Mesenchymal stem cell (in vitro differentiated cells and primary cell): ENCODE data around the gene KLHL30.
A peak's percentile ranks its signal among the peaks of the same experiment; 100 is the strongest.

ENCODE experiments used
- DNase-seq: peaks from one replicate; pipeline ENCODE4 v3.0.0-alpha.2; 2013
- H2AFZ ChIP-seq: one replicate; pipeline ENCODE4 v1.6.1; 2013; ENCODE audit warnings: low read depth, mild to moderate bottlenecking, control low read depth, inconsistent platforms, low read length, moderate library complexity
- H2AK5ac ChIP-seq: 2 replicates; pipeline ENCODE4 v1.6.1; 2013; ENCODE audit warnings: low read length, moderate library complexity, mild to moderate bottlenecking, inconsistent platforms; ENCODE audit not compliant: severe bottlenecking
- H2BK120ac ChIP-seq: one replicate; pipeline ENCODE4 v1.6.1; 2013; ENCODE audit warnings: low read depth, mild to moderate bottlenecking, inconsistent platforms, low read length, moderate library complexity
- H2BK12ac ChIP-seq, 2 experiments: one replicate each; pipeline ENCODE4 v1.6.1; 2013; ENCODE audit warnings: inconsistent platforms in 2 of 2, low read length in 2 of 2, mild to moderate bottlenecking in 2 of 2, moderate library complexity in 2 of 2, control low read depth in 1 of 2
- H2BK15ac ChIP-seq: one replicate; pipeline ENCODE4 v1.6.1; 2013; ENCODE audit warnings: mild to moderate bottlenecking, low read depth, inconsistent platforms; ENCODE audit not compliant: poor library complexity, severe bottlenecking
- H2BK5ac ChIP-seq: 2 replicates; pipeline ENCODE4 v1.6.1; 2013; ENCODE audit warnings: low read depth, mild to moderate bottlenecking, low read length, control low read depth, inconsistent platforms; ENCODE audit not compliant: poor library complexity, severe bottlenecking
- H3K14ac ChIP-seq, 2 experiments: one replicate each; pipeline ENCODE4 v1.6.1; 2013; ENCODE audit warnings: inconsistent platforms in 2 of 2, low read length in 2 of 2, control low read depth in 1 of 2, mild to moderate bottlenecking in 1 of 2, moderate library complexity in 1 of 2
- H3K18ac ChIP-seq, 2 experiments: one replicate each; pipeline ENCODE4 v1.6.1; 2013; ENCODE audit warnings: inconsistent platforms in 2 of 2, low read length in 2 of 2, control low read depth in 1 of 2, low read depth in 1 of 2, mild to moderate bottlenecking in 1 of 2
- H3K23ac ChIP-seq, 2 experiments: one replicate each; pipeline ENCODE4 v1.6.1; 2013; ENCODE audit warnings: inconsistent platforms in 2 of 2, low read length in 2 of 2, mild to moderate bottlenecking in 2 of 2, moderate library complexity in 2 of 2, control low read depth in 1 of 2
- H3K27ac ChIP-seq: 2 replicates; pipeline ENCODE4 v1.5.1; 2013; ENCODE audit warnings: mild to moderate bottlenecking, moderate library complexity, low read length, control low read depth, inconsistent platforms; ENCODE audit not compliant: poor library complexity, severe bottlenecking
- H3K27me3 ChIP-seq, 2 experiments: 2 replicates each; pipeline versions ENCODE4 v1.6.1 to v1.7.0; 2013; ENCODE audit warnings: low read length in 2 of 2, mild to moderate bottlenecking in 2 of 2, moderate library complexity in 2 of 2, control low read depth in 1 of 2, inconsistent platforms in 1 of 2; ENCODE audit not compliant: control insufficient read depth in 1 of 2, insufficient read depth in 1 of 2
- H3K36me3 ChIP-seq, 2 experiments: 2 replicates each; pipeline versions ENCODE4 v1.6.1 to v1.7.0; 2013; ENCODE audit warnings: low read length in 2 of 2, control low read depth in 1 of 2, inconsistent platforms in 1 of 2, low read depth in 1 of 2, mild to moderate bottlenecking in 1 of 2; ENCODE audit not compliant: insufficient read depth in 2 of 2, control insufficient read depth in 1 of 2
- H3K4ac ChIP-seq, 2 experiments: one replicate each; pipeline ENCODE4 v1.6.1; 2013; ENCODE audit warnings: inconsistent platforms in 2 of 2, low read length in 2 of 2, mild to moderate bottlenecking in 2 of 2, moderate library complexity in 2 of 2, control low read depth in 1 of 2, low read depth in 1 of 2
- H3K4me1 ChIP-seq: 2 replicates; pipeline ENCODE4 v1.6.1; 2013; ENCODE audit warnings: low read depth, low read length, control low read depth; ENCODE audit not compliant: control insufficient read depth, insufficient read depth
- H3K4me2 ChIP-seq: 2 replicates; pipeline ENCODE4 v1.6.1; 2013; ENCODE audit warnings: low read length, mild to moderate bottlenecking, inconsistent platforms; ENCODE audit not compliant: poor library complexity, severe bottlenecking
- H3K4me3 ChIP-seq, 2 experiments: 2 replicates each; pipeline versions ENCODE4 v1.5.1 to v1.7.0; 2013; ENCODE audit warnings: low read length in 2 of 2, mild to moderate bottlenecking in 2 of 2, control low read depth in 1 of 2, low read depth in 1 of 2; ENCODE audit not compliant: insufficient read depth in 1 of 2
- H3K79me1 ChIP-seq: replicated peaks from 2 replicates; pipeline ENCODE4 v1.6.1; 2013; ENCODE audit warnings: mild to moderate bottlenecking, control low read depth, low read length, inconsistent platforms; ENCODE audit not compliant: poor library complexity, severe bottlenecking
- H3K9ac ChIP-seq: 2 replicates; pipeline ENCODE4 v1.7.0; 2013; ENCODE audit warnings: mild to moderate bottlenecking, low read length, moderate library complexity
- H3K9me3 ChIP-seq: 2 replicates; pipeline ENCODE4 v1.7.0; 2013; ENCODE audit warnings: mild to moderate bottlenecking, low read length; ENCODE audit not compliant: control insufficient read depth
- H4K8ac ChIP-seq: one replicate; pipeline ENCODE4 v1.6.1; 2013; ENCODE audit warnings: inconsistent platforms, mild to moderate bottlenecking, low read length, moderate library complexity
- H4K91ac ChIP-seq: one replicate; pipeline ENCODE4 v1.6.1; 2013; ENCODE audit warnings: mild to moderate bottlenecking, low read length, inconsistent platforms
- WGBS: methylation state at CpG from one replicate; pipeline ENCODE4 v1.1.7; 2013; ENCODE audit warnings: mixed read lengths; 5-methylcytosine and 5-hydroxymethylcytosine counted together

Gene KLHL30

DNA sequence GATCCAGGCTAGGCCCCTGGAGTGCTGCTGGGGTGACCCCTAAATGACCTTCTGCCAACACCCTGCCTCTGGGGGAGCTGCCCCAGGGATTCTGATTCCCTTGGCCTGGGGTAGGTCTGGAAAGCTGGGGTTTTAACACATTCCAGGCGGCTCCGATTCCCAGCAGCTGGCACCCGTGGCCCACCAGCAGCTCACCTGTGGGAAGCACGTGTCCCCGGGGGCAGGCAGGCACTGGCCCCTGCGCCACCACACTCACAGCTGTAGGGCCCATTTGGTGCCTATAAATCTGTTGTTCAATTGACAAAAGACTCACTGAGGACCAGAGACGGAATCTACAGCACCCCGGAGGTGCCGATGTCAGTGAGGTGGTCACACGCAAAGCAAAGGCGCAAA is 4.1 kb upstream of the KLHL30 start:
- Histone ChIP-seq H4K8ac (no peak overlapping the region), H2AK5ac (no peak overlapping the region), H3K9me3 (no peaks in the 10 kb centered on the region), H2BK5ac (no peak overlapping the region), H2BK12ac (no peak overlapping the region), H3K9ac (no peak overlapping the region), H3K4me1 (peaks cover 14% of the 10 kb centered on the region), H3K14ac (no peak overlapping the region), H2BK120ac (no peak overlapping the region), H3K18ac (no peak overlapping the region), H3K27me3 (no peaks in the 10 kb centered on the region), H3K23ac (no peak overlapping the region), H3K27ac (no peak overlapping the region), H3K4me2 (no peak overlapping the region), H2BK15ac (no peak overlapping the region), H3K79me1 (no peaks in the 10 kb centered on the region), H3K4me3 (no peak overlapping the region), H3K36me3 (no peaks in the 10 kb centered on the region), H4K91ac (no peak overlapping the region), H2AFZ (no peak overlapping the region), H3K4ac (no peak overlapping the region)
- 94% methylated on average over 11 of the region's 11 CpGs for WGBS
- DNase-seq: no peak

DNA sequence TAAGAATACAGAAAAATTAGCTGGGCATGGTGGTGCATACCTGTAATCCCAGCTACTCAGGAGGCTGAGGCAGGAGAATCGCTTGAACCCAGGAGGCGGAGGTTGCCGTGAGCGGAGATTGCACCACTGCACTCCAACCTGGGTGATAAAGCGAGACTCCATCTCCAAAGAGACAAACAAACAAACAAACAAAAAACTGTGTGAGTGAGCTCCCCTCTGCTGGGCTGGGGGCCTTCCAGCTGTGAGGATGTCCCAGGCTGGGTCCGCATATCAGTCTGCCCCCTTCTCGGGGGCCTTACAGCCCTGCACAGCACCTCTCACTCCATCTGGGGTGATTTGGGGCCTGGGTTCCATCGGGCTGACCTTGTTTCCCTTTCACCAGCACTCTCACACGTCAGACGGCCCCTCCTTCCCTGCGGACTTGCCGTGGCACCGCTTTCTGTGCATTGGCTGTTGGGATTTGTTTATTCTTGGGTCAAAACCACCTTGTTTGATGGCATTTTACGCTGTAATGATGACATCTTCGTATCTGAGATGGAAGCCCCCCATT is 2.8 kb upstream of the KLHL30 start:
- Histone ChIP-seq H2BK12ac (no peak overlapping the region), H2BK120ac (no peak overlapping the region), H3K79me1 (no peaks in the 10 kb centered on the region), H3K4me2 (no peak overlapping the region), H2AFZ (no peak overlapping the region), H3K9ac (no peak overlapping the region), H3K9me3 (no peaks in the 10 kb centered on the region), H2BK5ac (no peak overlapping the region), H4K8ac (no peak overlapping the region), H3K4me1 (peaks cover 17% of the 10 kb centered on the region), H3K36me3 (no peaks in the 10 kb centered on the region), H3K4ac (no peak overlapping the region), H3K18ac (no peak overlapping the region), H4K91ac (no peak overlapping the region), H3K27me3 (no peaks in the 10 kb centered on the region), H3K14ac (no peak overlapping the region), H3K23ac (no peak overlapping the region), H3K27ac (no peak overlapping the region), H3K4me3 (no peak overlapping the region), H2BK15ac (no peak overlapping the region), H2AK5ac (no peak overlapping the region)
- WGBS: 77% methylated on average over 15 of the region's 15 CpGs
- DNase-seq: no peak

DNA sequence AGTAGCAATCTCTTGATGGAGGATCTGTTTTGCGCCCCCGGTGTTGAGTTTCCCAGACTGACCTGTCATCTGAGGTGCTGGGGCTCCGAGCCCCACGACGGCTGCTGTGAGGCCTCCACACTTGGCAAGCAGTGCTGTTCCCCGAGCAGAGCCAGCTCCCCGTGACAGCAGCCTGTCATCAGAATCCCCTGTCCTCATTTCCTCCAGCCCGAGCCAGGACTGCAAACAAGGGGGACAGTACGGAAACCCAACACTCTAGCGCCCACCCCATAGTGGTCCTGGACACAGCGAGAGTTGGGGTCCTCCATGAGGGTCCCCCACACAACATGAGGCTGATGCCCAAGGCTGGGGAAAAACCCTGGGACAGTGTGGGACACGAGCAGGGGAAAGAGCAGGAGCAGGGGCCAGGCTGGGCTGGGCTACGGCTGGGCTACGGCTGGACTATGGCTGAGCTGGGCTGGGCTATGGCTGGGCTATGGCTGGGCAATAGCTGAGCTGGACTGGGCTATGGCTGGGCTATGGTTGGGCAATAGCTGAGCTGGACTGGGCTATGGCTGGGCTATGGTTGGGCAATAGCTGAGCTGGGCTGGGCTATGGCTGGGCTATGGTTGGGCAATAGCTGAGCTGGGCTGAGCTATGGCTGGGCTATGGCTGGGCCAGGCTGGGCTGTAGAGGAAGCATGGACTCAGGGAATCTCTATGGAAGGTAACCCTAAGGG is 1.5 kb upstream of the KLHL30 start:
- H2BK120ac ChIP-seq: no peak overlapping the region
- no peak overlapping the region for H2AK5ac ChIP-seq
- H3K4me2 ChIP-seq: no peak overlapping the region
- peak; percentile 83 for DNase-seq
- no peaks in the 10 kb centered on the region for H3K79me1 ChIP-seq
- H2BK12ac ChIP-seq: peak overlapping the region; percentile 0 to 83
- H3K4ac ChIP-seq: peak overlapping the region in 1 of 2 experiments; percentile 28
- H3K27ac ChIP-seq: no peak overlapping the region
- no peaks in the 10 kb centered on the region for H3K27me3 ChIP-seq
- 89% methylated on average over 14 of the region's 14 CpGs for WGBS
- H3K36me3 ChIP-seq: no peaks in the 10 kb centered on the region
- H2BK15ac ChIP-seq: no peak overlapping the region
- H3K9ac ChIP-seq: peak overlapping the region; percentile 67
- H2BK5ac ChIP-seq: no peak overlapping the region
- peak overlapping the region; percentile 74 to 80 for H3K18ac ChIP-seq
- H3K9me3 ChIP-seq: no peaks in the 10 kb centered on the region
- no peak overlapping the region for H2AFZ ChIP-seq
- no peak overlapping the region for H3K23ac ChIP-seq
- peaks cover 29% of the 10 kb centered on the region for H3K4me1 ChIP-seq
- peak overlapping the region in 1 of 2 experiments; percentile 44 for H3K14ac ChIP-seq
- H4K91ac ChIP-seq: peak overlapping the region; percentile 65
- H3K4me3 ChIP-seq: peak overlapping the region in 1 of 2 experiments; percentile 62
- H4K8ac ChIP-seq: peak overlapping the region; percentile 85

DNA sequence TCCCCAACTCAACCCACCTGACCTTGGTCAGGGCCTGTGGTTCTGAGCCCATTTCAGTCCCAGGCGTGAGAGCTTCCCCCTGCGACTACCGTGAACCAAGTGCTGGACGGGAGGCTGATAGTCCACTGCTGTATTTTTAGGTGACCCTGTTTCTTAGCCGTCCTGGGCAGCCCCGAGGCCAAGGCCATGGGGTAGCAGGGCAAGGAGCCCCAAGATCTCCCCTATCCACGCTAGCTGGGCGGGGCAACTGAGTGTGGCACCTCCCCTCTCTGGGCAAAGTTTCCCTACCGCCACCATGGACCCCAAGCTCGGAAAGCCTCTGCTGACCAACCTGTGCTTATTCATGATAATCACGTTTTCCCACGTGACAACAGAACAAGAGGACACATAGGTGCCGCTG is 583 bp upstream of the KLHL30 start:
- Histone ChIP-seq H2AK5ac (no peak overlapping the region), H2BK5ac (no peak overlapping the region), H3K79me1 (no peaks in the 10 kb centered on the region), H2BK12ac (peak overlapping the region in 1 of 2 experiments; percentile 68), H3K14ac (no peak overlapping the region), H3K27me3 (no peaks in the 10 kb centered on the region), H2AFZ (no peak overlapping the region), H2BK120ac (no peak overlapping the region), H3K36me3 (no peaks in the 10 kb centered on the region), H4K8ac (peak overlapping the region; percentile 22), H3K9me3 (no peaks in the 10 kb centered on the region), H3K23ac (no peak overlapping the region), H2BK15ac (no peak overlapping the region), H3K18ac (peak overlapping the region in 1 of 2 experiments; percentile 74), H3K4me1 (peaks cover 36% of the 10 kb centered on the region), H3K4me2 (no peak overlapping the region), H3K9ac (no peak overlapping the region), H3K4me3 (no peak overlapping the region), H3K4ac (peak overlapping the region; percentile 7 to 54), H4K91ac (no peak overlapping the region), H3K27ac (no peak overlapping the region)
- WGBS: 96% methylated on average over 13 of the region's 13 CpGs
- DNase-seq: no peak
